Astrocyte (in vitro differentiated cells and primary cell): ENCODE measurements around the gene TRERF1. TPM values are rescaled to one million over a fixed set of nuclear protein-coding genes. Genes with fewer than 3 reads are reported as not detected.

Experiments
- DNase-seq: peaks from one replicate; pipeline ENCODE4 v3.0.0-alpha.2; 2010; ENCODE audit warnings: low read depth
- FAIRE-seq: peaks from 2 replicates; lab custom pipeline; 2011; peaks lifted over from hg19 to GRCh38; lab: Jason Lieb, UNC
- H2AFZ ChIP-seq: 2 replicates; pipeline ENCODE4 v1.6.0; 2012; ENCODE audit warnings: low read depth, low read length, inconsistent platforms
- H3K27ac ChIP-seq: 2 replicates; pipeline ENCODE4 v1.5.1; 2011; ENCODE audit warnings: low read depth, low read length, inconsistent platforms
- H3K27me3 ChIP-seq: 2 replicates; pipeline ENCODE4 v1.6.0; 2011; ENCODE audit warnings: low read length, inconsistent platforms; ENCODE audit not compliant: insufficient read depth
- H3K36me3 ChIP-seq: 2 replicates; pipeline ENCODE4 v1.5.1; 2011; ENCODE audit warnings: low read length, inconsistent platforms; ENCODE audit not compliant: insufficient read depth
- H3K4me1 ChIP-seq: 2 replicates; pipeline ENCODE4 v1.5.1; 2011; ENCODE audit warnings: low read length, inconsistent platforms; ENCODE audit not compliant: insufficient read depth
- H3K4me2 ChIP-seq: 2 replicates; pipeline ENCODE4 v1.6.0; 2012; ENCODE audit warnings: low read length, inconsistent platforms
- H3K4me3 ChIP-seq: 2 replicates; pipeline ENCODE4 v1.5.1; 2011; ENCODE audit warnings: low read depth, mild to moderate bottlenecking, low read length, inconsistent platforms; ENCODE audit not compliant: insufficient read depth
- H3K79me2 ChIP-seq: 2 replicates; pipeline ENCODE4 v1.6.0; 2012; ENCODE audit warnings: mild to moderate bottlenecking, low read length, inconsistent platforms; ENCODE audit not compliant: insufficient read depth
- H3K9ac ChIP-seq: 2 replicates; pipeline ENCODE4 v1.6.0; 2012; ENCODE audit warnings: mild to moderate bottlenecking, low read length, inconsistent platforms
- H3K9me3 ChIP-seq: 2 replicates; pipeline ENCODE4 v1.5.1; 2012; ENCODE audit warnings: low read depth, mild to moderate bottlenecking, low read length, inconsistent platforms; ENCODE audit not compliant: insufficient read depth
- H4K20me1 ChIP-seq: 2 replicates; pipeline ENCODE4 v1.6.0; 2012; ENCODE audit warnings: low read length, inconsistent platforms; ENCODE audit not compliant: insufficient read depth
- H3K27ac Mint-ChIP-seq: one replicate; pipeline ENCODE4 v1.8.0; 2021; ENCODE audit warnings: mild to moderate bottlenecking, mixed read lengths; ENCODE audit not compliant: unreplicated experiment
- H3K27me3 Mint-ChIP-seq: one replicate; pipeline ENCODE4 v1.8.0; 2021; ENCODE audit warnings: low read depth, mixed read lengths; ENCODE audit not compliant: unreplicated experiment
- H3K36me3 Mint-ChIP-seq: one replicate; pipeline ENCODE4 v1.8.0; 2021; ENCODE audit warnings: low read depth, mixed read lengths; ENCODE audit not compliant: unreplicated experiment
- H3K4me1 Mint-ChIP-seq: one replicate; pipeline ENCODE4 v1.8.0; 2021; ENCODE audit warnings: low read depth, mixed read lengths; ENCODE audit not compliant: unreplicated experiment
- H3K4me3 Mint-ChIP-seq: one replicate; pipeline ENCODE4 v1.8.0; 2021; ENCODE audit warnings: mild to moderate bottlenecking, moderate library complexity, mixed read lengths; ENCODE audit not compliant: unreplicated experiment
- H3K9me3 Mint-ChIP-seq: one replicate; pipeline ENCODE4 v1.8.0; 2021; ENCODE audit warnings: mild to moderate bottlenecking, mixed read lengths; ENCODE audit not compliant: unreplicated experiment
- CTCF ChIP-seq: IDR thresholded peaks from 2 replicates; pipeline ENCODE4 v1.5.1; 2011; ENCODE audit warnings: low read depth, mild to moderate bottlenecking, inconsistent platforms, low read length, moderate library complexity; ENCODE audit not compliant: insufficient read depth
- EZH2 ChIP-seq: IDR thresholded peaks from 2 replicates; pipeline ENCODE4 v1.6.1; 2012; ENCODE audit warnings: mild to moderate bottlenecking, low read length, inconsistent platforms; ENCODE audit not compliant: insufficient read depth
- total RNA-seq: library from RNA; stranded (reverse); gene quantifications from 2 replicates; pipeline ENCODE4 v1.2.1, GENCODE V29; 2021

Gene TRERF1
- total RNA-seq, 1 donor from 2014 or later = 8.6 TPM

GRCh38 chr6:42300185-42300584 lies 151.5 kb downstream of the TRERF1 start:
- DNase-seq = no peak
- H3K27me3 Mint-ChIP-seq = no peaks in the 10 kb centered on the region
- H3K4me3 ChIP-seq = no peak overlapping the region
- H3K27me3 ChIP-seq = no peaks in the 10 kb centered on the region
- no peak overlapping the region for H3K27ac Mint-ChIP-seq
- H3K9me3 Mint-ChIP-seq = no peaks in the 10 kb centered on the region
- H3K9me3 ChIP-seq = no peaks in the 10 kb centered on the region
- H3K27ac ChIP-seq = no peak overlapping the region
- H3K4me1 Mint-ChIP-seq = peaks cover 11% of the 10 kb centered on the region
- H3K4me1 ChIP-seq = peaks cover 4% of the 10 kb centered on the region
- H2AFZ ChIP-seq = no peak overlapping the region
- H3K4me2 ChIP-seq = no peak overlapping the region
- peaks cover 12% of the 10 kb centered on the region for H3K36me3 Mint-ChIP-seq
- no peak overlapping the region for H3K9ac ChIP-seq
- H3K79me2 ChIP-seq = no peaks in the 10 kb centered on the region
- no peak overlapping the region for H3K4me3 Mint-ChIP-seq
- no peak for FAIRE-seq
- H4K20me1 ChIP-seq = peaks cover 5% of the 10 kb centered on the region
- H3K36me3 ChIP-seq = no peaks in the 10 kb centered on the region
- TF ChIP-seq CTCF (no peak), EZH2 (no peak)

GRCh38 chr6:42297661-42298060 lies 154.1 kb downstream of the TRERF1 start:
- no peak for TF ChIP-seq EZH2
- TF ChIP-seq CTCF = no peak
- Histone ChIP-seq H3K79me2 (no peaks in the 10 kb centered on the region), H3K36me3 (no peaks in the 10 kb centered on the region), H3K27me3 (no peaks in the 10 kb centered on the region), H3K4me1 (peaks cover 11% of the 10 kb centered on the region), H2AFZ (no peak overlapping the region), H4K20me1 (no peaks in the 10 kb centered on the region), H3K9ac (no peak overlapping the region), H3K27ac (no peak overlapping the region), H3K9me3 (no peaks in the 10 kb centered on the region), H3K4me3 (no peak overlapping the region), H3K4me2 (no peak overlapping the region)
- DNase-seq (no peak), FAIRE-seq (no peak)
- H3K36me3 Mint-ChIP-seq = peaks cover 14% of the 10 kb centered on the region
- H3K27me3 Mint-ChIP-seq = no peaks in the 10 kb centered on the region
- no peak overlapping the region for H3K27ac Mint-ChIP-seq
- no peaks in the 10 kb centered on the region for H3K9me3 Mint-ChIP-seq
- no peak overlapping the region for H3K4me3 Mint-ChIP-seq
- H3K4me1 Mint-ChIP-seq = peaks cover 12% of the 10 kb centered on the region

GRCh38 chr6:42296614-42297013 lies 155.1 kb downstream of the TRERF1 start:
- H3K4me2 ChIP-seq = no peak overlapping the region
- no peaks in the 10 kb centered on the region for H3K9me3 ChIP-seq
- Mint-ChIP-seq H3K27ac (no peak overlapping the region), H3K4me1 (peaks cover 19% of the 10 kb centered on the region), H3K4me3 (no peak overlapping the region), H3K36me3 (peaks cover 14% of the 10 kb centered on the region), H3K27me3 (no peaks in the 10 kb centered on the region), H3K9me3 (no peaks in the 10 kb centered on the region)
- H3K36me3 ChIP-seq = no peaks in the 10 kb centered on the region
- no peak overlapping the region for H3K9ac ChIP-seq
- no peak overlapping the region for H3K27ac ChIP-seq
- no peaks in the 10 kb centered on the region for H3K27me3 ChIP-seq
- H3K79me2 ChIP-seq = no peaks in the 10 kb centered on the region
- H2AFZ ChIP-seq = no peak overlapping the region
- TF ChIP-seq CTCF (no peak), EZH2 (no peak)
- H3K4me3 ChIP-seq = no peak overlapping the region
- peaks cover 20% of the 10 kb centered on the region for H3K4me1 ChIP-seq
- no peak for FAIRE-seq
- no peak for DNase-seq
- no peaks in the 10 kb centered on the region for H4K20me1 ChIP-seq
